Measurements from ENCODE around the gene ASB13. TPM values are rescaled to one million over a fixed set of nuclear protein-coding genes. Genes with fewer than 3 reads are reported as not detected.

ASB13 gene
- total RNA-seq, 3 donors from 2014 or later (not counting 1 experiment from before 2014, with no cell fraction given), result 0.99 to 2.4 (median 1.4) TPM

DNA sequence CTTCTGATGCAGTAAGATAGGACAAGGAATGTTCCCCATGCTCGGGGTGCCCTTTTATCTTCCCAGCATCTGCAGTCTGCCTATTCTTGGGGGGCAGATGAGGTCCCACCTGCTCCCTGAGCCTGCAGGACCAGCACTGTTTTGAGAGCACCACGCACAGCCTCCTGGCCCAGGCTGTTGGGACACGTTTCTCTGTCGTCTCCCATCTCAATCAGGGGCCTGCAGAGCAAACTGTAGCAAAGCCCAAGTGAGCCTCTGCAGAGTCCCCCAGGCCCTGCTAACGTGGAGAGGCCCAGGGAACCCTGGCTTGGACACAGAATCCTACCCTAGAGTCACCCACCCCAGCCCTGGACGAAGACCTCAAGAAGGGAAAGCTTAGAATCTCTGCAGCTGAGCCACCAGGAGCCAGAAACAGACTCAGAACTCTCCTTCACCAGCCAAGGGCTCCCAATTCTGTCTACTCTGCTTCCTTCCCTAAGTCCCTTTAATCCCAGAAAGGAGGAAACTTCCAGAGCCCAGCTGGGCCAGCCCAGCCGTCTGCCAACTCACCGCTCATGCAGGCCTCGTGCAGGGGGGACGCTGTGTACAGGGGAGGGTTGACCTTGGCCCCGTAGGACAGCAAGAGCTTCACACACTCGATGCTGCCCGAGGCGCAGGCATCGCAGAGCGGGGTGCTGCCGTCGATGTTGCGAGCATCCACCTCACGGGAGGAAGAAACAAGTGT is 15.6 kb downstream of the ASB13 start:
- Mint-ChIP-seq H3K4me3 (no peak overlapping the region), H3K4me1 (no peaks in the 10 kb centered on the region), H3K9me3 (no peaks in the 10 kb centered on the region), H3K27ac (no peak overlapping the region), H3K27me3 (ENCODE audit: low read depth in 2 of 2) (peaks cover 0 to 3% of the 10 kb centered on the region in 2 donors), H3K36me3 (no peaks in the 10 kb centered on the region)
- Histone ChIP-seq H3K4me1 (ENCODE audit: control insufficient read depth, insufficient read depth, low read length) (no peaks in the 10 kb centered on the region), H3K4me3 (ENCODE audit: low read length) (no peak overlapping the region), H3K36me3 (ENCODE audit: control insufficient read depth, insufficient read depth, low read length) (no peaks in the 10 kb centered on the region), H3K27me3 (ENCODE audit: control insufficient read depth, insufficient read depth, low read length) (no peaks in the 10 kb centered on the region), H3K27ac (ENCODE audit: low read length) (no peak overlapping the region), H3K9me3 (ENCODE audit: control insufficient read depth, insufficient read depth, low read length) (no peaks in the 10 kb centered on the region)
- TF ChIP-seq, protein P1, sequence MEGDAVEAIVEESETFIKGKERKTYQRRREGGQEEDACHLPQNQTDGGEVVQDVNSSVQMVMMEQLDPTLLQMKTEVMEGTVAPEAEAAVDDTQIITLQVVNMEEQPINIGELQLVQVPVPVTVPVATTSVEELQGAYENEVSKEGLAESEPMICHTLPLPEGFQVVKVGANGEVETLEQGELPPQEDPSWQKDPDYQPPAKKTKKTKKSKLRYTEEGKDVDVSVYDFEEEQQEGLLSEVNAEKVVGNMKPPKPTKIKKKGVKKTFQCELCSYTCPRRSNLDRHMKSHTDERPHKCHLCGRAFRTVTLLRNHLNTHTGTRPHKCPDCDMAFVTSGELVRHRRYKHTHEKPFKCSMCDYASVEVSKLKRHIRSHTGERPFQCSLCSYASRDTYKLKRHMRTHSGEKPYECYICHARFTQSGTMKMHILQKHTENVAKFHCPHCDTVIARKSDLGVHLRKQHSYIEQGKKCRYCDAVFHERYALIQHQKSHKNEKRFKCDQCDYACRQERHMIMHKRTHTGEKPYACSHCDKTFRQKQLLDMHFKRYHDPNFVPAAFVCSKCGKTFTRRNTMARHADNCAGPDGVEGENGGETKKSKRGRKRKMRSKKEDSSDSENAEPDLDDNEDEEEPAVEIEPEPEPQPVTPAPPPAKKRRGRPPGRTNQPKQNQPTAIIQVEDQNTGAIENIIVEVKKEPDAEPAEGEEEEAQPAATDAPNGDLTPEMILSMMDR (IDR thresholded peaks at IDR 0.05), result no peak
- DNase-seq (no peak), ATAC-seq (no peak)
- WGBS (ENCODE audit: insufficient coverage), result 93% methylated on average over 20 of the region's 20 CpGs
- intact Hi-C loops (cut with micrococcal nuclease), result no loop called here

DNA sequence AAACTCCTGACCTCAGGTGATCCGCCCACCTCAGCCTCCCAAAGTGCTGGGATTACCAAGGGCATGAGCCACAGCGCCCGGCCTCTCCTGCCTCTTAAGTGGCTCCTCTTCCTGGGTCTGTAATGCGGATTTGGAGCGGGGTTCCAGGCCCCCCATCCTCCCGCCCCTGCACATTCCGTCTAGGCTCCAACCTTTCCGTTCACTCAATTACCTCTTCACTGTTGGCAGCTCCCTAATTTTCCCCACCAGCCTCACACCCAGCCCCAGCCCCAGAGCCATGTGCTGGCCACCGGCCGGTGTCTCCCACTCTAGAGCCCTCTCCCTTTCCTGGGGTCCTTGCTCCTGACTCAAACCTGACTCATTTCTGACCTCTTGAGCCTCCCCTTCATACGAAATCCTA is 16.6 kb downstream of the ASB13 start:
- Histone ChIP-seq H3K4me3 (ENCODE audit: low read length) (no peak overlapping the region), H3K27ac (ENCODE audit: low read length) (no peak overlapping the region), H3K9me3 (ENCODE audit: control insufficient read depth, insufficient read depth, low read length) (no peaks in the 10 kb centered on the region), H3K27me3 (ENCODE audit: control insufficient read depth, insufficient read depth, low read length) (no peaks in the 10 kb centered on the region), H3K36me3 (ENCODE audit: control insufficient read depth, insufficient read depth, low read length) (no peaks in the 10 kb centered on the region), H3K4me1 (ENCODE audit: control insufficient read depth, insufficient read depth, low read length) (no peaks in the 10 kb centered on the region)
- Mint-ChIP-seq H3K4me1 (no peaks in the 10 kb centered on the region), H3K27me3 (ENCODE audit: low read depth in 2 of 2) (peaks cover 0 to 4% of the 10 kb centered on the region in 2 donors), H3K4me3 (no peak overlapping the region), H3K36me3 (no peaks in the 10 kb centered on the region), H3K9me3 (no peaks in the 10 kb centered on the region), H3K27ac (no peak overlapping the region)
- TF ChIP-seq, protein P1 (IDR thresholded peaks at IDR 0.05), result no peak
- ATAC-seq, result no peak
- 95% methylated on average over 11 of the region's 11 CpGs for WGBS (ENCODE audit: insufficient coverage)
- DNase-seq, result no peak
- intact Hi-C loops (cut with micrococcal nuclease), result no loop called here

DNA sequence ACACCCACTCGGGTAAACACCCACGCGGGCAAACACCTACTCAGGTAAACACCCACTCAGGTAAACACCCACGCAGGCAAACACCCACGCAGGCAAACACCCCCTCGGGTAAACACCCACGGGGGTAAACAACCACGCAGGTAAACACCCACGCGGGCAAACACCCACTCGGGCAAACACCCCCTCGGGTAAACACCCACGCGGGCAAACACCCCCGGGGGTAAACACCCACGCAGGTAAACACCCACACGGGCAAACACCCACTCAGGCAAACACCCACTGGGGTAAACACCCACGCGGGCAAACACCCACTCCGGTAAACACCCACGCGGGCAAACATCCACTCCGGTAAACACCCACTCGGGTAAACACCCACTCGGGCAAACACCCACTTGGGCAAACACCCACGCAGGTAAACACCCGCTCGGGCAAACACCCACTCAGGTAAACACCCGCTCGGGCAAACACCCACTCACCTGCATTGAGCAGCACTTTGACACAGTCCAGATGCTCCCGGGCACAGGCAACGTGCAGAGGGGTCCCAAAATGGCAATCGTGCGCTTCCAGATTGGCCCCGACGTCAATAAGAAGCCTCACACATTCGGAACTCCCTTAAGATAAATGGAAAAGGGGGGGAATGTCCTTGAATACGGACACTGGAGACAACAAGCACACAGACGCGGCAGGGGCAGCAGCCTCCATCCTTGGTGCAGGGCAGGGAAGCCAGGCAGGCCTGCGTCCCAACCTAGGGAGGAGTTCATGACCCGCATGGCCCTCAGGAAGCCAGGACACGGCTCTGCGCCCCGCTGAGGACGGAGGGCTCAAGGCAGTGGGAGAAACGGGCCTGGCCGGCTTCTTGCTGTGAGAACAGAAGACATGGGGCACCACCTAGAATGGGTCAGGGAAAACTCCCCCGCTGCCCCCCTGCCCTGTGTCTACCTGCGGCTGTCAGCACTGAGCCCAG is 17.6 kb downstream of the ASB13 start:
- intact Hi-C loops (cut with micrococcal nuclease), result no loop called here
- ATAC-seq, result no peak
- 94% methylated on average over 50 of the region's 50 CpGs for WGBS (ENCODE audit: insufficient coverage)

More for the DNA sequence above, 17.6 kb downstream of the ASB13 start:
- no peak overlapping the region for H3K27ac ChIP-seq (ENCODE audit: low read length)
- DNase-seq, result no peak
- TF ChIP-seq, protein P1 (IDR thresholded peaks at IDR 0.05), result no peak
- Mint-ChIP-seq H3K36me3 (no peaks in the 10 kb centered on the region), H3K9me3 (no peaks in the 10 kb centered on the region), H3K4me1 (no peaks in the 10 kb centered on the region), H3K4me3 (no peak overlapping the region), H3K27ac (no peak overlapping the region), H3K27me3 (ENCODE audit: low read depth in 2 of 2) (peaks cover 0 to 8% of the 10 kb centered on the region in 2 donors)
- no peaks in the 10 kb centered on the region for H3K36me3 ChIP-seq (ENCODE audit: control insufficient read depth, insufficient read depth, low read length)
- no peaks in the 10 kb centered on the region for H3K9me3 ChIP-seq (ENCODE audit: control insufficient read depth, insufficient read depth, low read length)
- no peaks in the 10 kb centered on the region for H3K27me3 ChIP-seq (ENCODE audit: control insufficient read depth, insufficient read depth, low read length)
- H3K4me1 ChIP-seq (ENCODE audit: control insufficient read depth, insufficient read depth, low read length), result no peaks in the 10 kb centered on the region
- H3K4me3 ChIP-seq (ENCODE audit: low read length), result no peak overlapping the region

Measured in natural killer cell (primary cell).